ENCODE data around the gene SSPN. TPM values are rescaled to one million over a fixed set of nuclear protein-coding genes. Genes with fewer than 3 reads are reported as not detected.

SSPN gene
- 16.1 TPM for polyA plus RNA-seq (2013, experiment 1 of 2; ENCODE audit: insufficient read length)
- polyA plus RNA-seq (2013, experiment 2 of 2; ENCODE audit: insufficient read length) = 24.4 TPM

GRCh38 chr12:26195250-26195640, at the start of gene SSPN:
Gene SSPN, plus strand, starts transcription at chr12:26195573. Its CDS starts 100 bp downstream, at chr12:26195673.
- peak; percentile 83 for DNase-seq

- DNase-seq = no peak
These were observed 47.1 kb upstream of the SSPN start for GRCh38 chr12:26148291-26148690.

- no peak for DNase-seq
These were observed 45.3 kb upstream of the SSPN start for GRCh38 chr12:26149968-26150500.

DNA sequence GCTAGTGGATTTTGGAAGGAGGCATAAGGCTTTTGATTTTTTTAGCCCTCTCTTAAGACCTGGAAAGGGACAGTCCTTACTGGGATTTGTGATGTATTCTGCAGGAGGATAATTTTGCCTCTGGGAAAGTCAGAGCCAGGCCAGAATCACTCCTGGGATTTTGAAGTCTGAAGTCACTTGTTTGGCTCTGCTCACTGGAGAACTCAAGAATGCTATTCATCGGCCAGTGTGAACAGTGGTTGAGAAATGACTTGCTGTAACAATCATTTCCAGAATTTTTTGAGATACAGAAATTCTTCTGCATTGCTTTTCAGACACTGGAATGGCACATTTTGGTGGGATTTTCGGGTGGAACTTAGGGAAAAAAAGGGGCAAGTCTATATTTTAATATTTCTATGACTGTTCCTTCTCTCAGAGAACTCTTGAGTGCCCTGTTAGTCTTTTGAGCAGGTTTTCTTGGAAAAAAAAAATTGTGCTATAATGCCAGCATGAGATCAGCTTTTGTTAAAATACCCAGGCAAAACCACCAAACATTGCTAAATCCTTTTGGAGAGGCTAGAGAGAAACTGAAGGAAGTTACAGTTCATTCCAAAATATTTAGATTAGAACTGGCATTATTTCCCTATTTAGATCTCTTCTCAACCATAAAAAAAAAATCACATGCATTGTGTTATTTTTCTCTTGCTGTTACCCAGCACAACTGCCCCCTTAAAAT, 44.5 kb upstream of the SSPN start:
- peak; percentile 89 for DNase-seq

DNA sequence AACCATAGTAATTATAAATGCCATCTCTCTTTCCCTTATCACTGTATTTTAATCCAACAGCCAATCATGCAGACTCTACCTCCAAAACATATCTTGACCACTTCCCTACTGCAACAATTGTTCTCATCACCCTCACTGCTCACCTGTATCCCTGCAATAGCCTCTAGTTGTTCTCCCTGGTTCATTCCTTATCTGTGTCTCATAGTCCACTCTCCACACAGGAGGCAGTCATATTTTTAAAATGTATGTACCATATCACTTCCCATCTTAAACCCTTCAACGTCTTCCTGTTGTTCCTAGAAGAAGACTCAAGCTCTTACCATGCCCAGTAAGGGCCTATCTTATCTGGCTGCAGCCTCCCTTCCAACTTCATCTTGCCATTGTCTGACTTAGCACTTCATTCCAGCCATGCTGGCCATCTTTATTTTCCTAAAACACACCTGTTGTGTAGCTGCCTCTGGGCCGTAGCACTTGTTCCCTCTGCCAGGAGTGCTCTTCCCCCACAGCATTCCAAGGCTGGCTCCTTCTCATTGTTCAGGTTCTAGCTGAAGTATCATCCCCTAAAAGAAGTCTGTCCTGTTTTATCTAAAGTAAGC, 42.8 kb upstream of the SSPN start:
- peak; percentile 5 for DNase-seq

GRCh38 chr12:26153421-26154154, 41.8 kb upstream of the SSPN start:
- DNase-seq = peak; percentile 98

DNA sequence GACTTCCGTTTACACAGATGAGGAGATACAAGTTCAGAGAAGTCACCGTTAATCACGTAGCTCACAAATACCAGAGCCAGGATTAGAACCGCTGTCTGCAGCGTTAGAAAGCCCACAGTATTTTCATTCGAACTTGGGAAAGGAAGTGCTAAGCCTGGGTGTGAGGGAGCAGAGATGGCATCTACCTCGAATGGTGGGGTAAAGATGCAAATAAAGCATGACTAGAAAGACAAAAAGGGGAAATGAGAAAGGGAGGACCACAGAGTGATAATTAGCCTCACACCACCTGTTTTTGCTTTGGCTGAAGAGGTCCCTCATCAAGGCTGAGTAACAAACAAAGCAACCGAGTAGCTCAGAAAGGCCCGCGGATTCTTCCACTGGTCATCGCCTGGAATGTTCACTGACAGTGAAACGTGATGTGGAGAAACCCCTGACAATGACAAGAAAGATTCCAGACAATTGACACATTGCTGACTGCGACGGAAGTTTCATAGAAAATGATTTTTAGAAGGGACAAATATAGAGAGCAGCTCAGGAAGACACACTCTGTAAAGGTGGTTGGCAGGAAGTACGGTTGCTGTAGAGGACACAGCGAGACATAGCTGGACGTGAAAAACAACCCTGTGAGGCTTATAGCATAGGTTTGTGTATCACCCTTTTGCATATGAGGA, 39.0 kb upstream of the SSPN start:
- DNase-seq = peak; percentile 65

DNA sequence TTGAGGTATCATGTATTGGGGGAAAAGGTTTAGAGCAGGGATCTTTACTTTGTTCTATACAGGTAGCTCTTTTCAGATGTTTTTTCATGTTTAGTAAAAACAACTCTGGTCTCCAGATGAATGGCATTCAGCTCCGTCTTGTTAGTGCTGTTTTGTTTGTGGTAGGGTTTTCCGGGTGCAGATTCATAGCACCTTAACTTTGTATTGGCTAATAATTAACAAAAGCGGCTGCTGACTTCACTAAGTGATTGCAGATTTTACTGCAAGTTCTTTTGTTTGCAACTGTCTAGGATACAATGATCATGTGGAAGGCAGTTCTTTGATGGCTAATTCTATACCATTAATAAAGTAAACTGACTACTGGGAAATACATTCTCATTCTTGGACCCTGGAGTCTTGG, 38.4 kb upstream of the SSPN start:
- no peak for DNase-seq

- no peak for DNase-seq
These were observed 37.2 kb upstream of the SSPN start for GRCh38 chr12:26158078-26158764.

GRCh38 chr12:26162174-26162573, 33.2 kb upstream of the SSPN start:
- no peak for DNase-seq

- DNase-seq = no peak
These were observed 32.5 kb upstream of the SSPN start for GRCh38 chr12:26162905-26163304.

DNA sequence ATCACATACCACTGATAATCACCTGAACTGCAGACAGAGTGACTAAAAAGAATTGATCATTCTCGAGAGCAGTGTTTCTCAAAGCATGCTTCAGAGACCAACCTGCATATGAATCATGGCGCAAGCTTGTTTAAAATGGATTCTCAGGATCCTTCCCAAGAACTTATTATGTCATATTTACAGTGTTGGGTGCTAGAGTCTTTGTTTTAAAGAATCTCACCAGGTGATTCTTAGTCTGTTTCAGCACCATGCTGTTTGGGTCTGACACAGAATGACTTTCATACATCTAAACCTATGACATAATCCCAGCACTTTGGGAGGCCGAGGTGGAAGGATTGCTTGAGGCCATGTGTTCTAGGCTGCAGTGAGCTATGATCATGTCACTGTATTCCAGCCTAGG, 31.3 kb upstream of the SSPN start:
- DNase-seq = no peak

GRCh38 chr12:26172013-26172412, 23.4 kb upstream of the SSPN start:
- no peak for DNase-seq

DNA sequence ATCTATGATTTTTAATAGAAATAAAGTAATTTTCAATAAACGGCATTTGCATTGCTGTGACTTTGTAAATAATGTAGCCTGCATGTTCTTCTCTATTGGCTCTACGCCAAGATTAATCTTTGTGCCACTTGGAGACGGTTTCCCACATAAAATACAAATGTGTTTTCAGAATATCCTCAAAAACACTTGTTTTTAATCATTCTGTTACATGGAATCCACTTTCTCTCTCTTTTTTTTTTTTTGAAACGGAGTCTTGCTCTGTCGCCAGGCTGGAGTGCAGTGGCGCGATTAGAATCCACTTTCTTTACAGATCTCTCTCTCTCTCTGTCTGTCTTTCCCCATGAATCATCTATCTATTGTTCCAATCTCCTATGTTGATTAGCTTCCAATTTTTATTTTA, 22.8 kb upstream of the SSPN start:
- DNase-seq = no peak

DNA sequence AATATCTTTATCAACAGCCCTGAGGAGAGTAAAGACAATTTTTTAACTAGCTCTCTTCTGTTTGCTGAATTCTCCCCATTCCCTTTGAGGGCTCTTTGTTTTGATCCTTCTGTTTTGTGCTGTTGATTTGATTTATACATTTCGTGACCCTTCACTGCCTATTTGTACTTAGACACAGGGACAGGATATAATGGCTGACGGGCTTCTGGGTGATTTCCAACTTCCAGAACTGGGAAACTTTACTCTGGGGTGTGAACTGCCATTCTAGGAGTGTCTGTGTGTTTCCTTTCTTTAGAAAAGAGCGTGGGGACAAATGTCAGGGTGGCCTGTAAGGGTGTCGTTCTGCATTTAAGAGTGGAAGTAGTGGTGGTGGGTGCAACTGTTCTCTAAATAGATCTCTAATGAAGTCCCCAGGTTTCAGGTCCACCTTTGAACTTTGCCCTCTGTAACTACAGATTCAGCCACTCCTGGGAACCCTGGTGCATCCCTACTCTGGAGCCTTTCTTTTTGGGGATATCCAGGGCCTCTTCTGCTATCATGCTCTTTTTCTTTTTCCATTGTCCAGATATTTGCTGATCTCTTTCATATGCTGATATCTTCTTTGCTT, 22.3 kb upstream of the SSPN start:
- DNase-seq = no peak

GRCh38 chr12:26176725-26177124, 18.6 kb upstream of the SSPN start:
- no peak for DNase-seq

GRCh38 chr12:26177283-26177682, 18.1 kb upstream of the SSPN start:
- DNase-seq = no peak

- no peak for DNase-seq
These were observed 15.5 kb upstream of the SSPN start for GRCh38 chr12:26179826-26180225.

- DNase-seq = no peak
These were observed 13.0 kb upstream of the SSPN start for GRCh38 chr12:26182377-26182776.

DNA sequence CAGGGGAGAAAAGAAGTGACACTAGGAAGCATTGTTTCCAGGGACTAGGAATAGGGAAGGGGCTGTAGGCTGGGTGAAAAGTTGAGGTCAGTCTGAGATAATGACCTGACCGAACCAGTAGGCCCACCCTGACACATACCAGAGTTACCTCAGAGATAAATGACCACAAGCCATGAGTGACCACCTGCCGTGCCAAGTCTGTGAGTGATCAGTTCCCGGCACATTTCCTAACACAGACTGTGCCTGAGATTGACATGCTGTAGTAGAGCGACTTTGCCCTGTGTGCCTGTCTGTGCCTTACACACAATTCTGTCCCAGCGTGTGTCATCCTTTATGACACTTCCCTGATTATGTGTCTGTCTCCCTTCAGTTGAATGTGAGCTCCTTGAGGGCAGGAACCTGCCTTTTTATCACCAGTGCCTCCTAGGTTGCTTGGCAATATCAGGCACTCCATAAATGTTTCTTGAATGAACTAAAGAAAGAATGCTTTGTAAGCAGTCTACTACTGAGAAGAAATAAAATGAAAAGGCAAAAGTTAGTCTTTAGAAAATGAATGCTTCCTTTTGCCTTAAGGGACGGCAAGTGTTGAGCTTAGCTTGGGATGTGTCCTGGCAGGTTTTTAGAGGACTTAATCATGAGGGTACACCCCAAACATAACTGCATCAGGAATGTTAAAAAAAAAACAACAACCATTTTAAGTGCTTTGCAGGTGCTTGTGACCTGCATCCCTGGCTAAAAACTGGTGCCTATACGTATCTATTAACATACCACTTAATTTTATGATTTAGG, 9.6 kb upstream of the SSPN start:
- DNase-seq = no peak
